Activated CD8-positive, alpha-beta memory T cell treated with anti-CD3 and anti-CD28 coated beads, Interleukin-2, amount 10 ng/mL, durations not matched to agents 7 days and 5 days (primary cell): Measurements from ENCODE around the gene NUAK1. TPM values are rescaled to one million over a fixed set of nuclear protein-coding genes. Genes with fewer than 3 reads are reported as not detected.
"Not testable (repeated sequence)": the region's sequence is repeated elsewhere in the genome, so short reads cannot be mapped to it uniquely, and the experiment has no call there.

ENCODE experiments used
- ATAC-seq: fragments of 150-1000 bp; cut with Tn5 transposase; one replicate; pipeline ENCODE4 v1.10.0; 2021; ENCODE audit warnings: moderate library complexity
- CTCF ChIA-PET: fragments of 350-600 bp; sonication (Branson Sonifier 250); formaldehyde crosslinking; loops from one replicate; lab custom pipeline; 2021; ENCODE audit warnings: antibody characterized with exemption; lab: Charles Lee
- DNase-seq: peaks from one replicate; pipeline ENCODE4 v3.0.0-alpha.2; 2020
- H3K27ac Mint-ChIP-seq: one replicate; pipeline ENCODE4 v1.8.0; 2021; ENCODE audit warnings: mild to moderate bottlenecking, mixed read lengths
- H3K27me3 Mint-ChIP-seq: one replicate; pipeline ENCODE4 v1.8.0; 2021; ENCODE audit warnings: mixed read lengths
- H3K36me3 Mint-ChIP-seq: one replicate; pipeline ENCODE4 v1.8.0; 2021; ENCODE audit warnings: mild to moderate bottlenecking, mixed read lengths
- H3K4me1 Mint-ChIP-seq: one replicate; pipeline ENCODE4 v1.8.0; 2021; ENCODE audit warnings: mixed read lengths
- H3K4me3 Mint-ChIP-seq: one replicate; pipeline ENCODE4 v1.8.0; 2021; ENCODE audit warnings: mild to moderate bottlenecking, moderate library complexity, mixed read lengths
- H3K9me3 Mint-ChIP-seq: one replicate; pipeline ENCODE4 v1.8.0; 2022; ENCODE audit warnings: low read depth, mixed read lengths
- total RNA-seq, 2 experiments: library from RNA; stranded (reverse); gene quantifications; one replicate each; pipeline ENCODE4 v1.2.3, GENCODE V29; 2021

The NUAK1 gene
- total RNA-seq, 2 experiments from 2014 or later = not detected

DNA sequence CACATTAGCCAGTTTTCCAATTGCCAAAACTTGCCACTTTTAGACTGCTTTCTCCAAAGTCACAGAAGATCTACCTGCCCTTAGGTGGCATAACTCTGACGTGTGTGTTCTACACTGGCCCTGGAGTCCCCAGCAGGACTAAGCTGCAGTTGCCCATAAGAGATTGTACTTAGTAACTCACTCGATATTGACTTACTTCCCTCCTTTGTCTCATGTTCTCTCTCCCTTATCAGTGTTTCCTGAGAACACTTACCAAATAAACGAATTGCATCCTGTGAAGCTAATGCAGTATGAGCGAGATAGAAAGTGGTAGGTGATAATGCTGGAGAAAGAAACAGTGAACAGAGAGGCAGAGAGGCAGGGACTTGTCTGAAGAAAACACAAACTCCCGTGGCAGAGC is 117.2 kb downstream of the NUAK1 start:
- peaks cover 3% of the 10 kb centered on the region for H3K27me3 Mint-ChIP-seq
- H3K4me1 Mint-ChIP-seq = no peaks in the 10 kb centered on the region
- no peak overlapping the region for H3K27ac Mint-ChIP-seq
- peaks cover 6% of the 10 kb centered on the region for H3K9me3 Mint-ChIP-seq
- CTCF ChIA-PET = no interaction called here
- ATAC-seq (no peak), DNase-seq (no peak)
- H3K4me3 Mint-ChIP-seq = no peak overlapping the region
- no peaks in the 10 kb centered on the region for H3K36me3 Mint-ChIP-seq

DNA sequence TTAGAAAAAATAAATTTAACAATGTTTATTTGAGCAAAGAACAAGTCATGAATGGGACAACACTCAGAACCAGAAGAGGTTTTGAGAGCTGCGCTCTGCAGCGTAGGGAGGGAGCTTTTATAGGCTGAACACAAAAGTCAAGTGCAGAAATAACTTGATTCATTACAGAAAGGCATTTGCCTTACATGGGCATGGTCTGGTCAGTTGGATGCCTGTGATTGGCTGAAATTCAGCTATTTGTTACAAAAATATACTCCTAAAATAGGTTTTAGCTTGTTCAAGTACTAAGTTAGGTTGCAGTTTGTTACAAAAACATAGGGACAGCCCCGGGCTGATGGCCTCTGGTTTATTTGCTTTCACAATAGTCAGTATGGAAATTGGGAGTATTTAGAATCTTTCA is 118.0 kb downstream of the NUAK1 start:
- CTCF ChIA-PET = no interaction called here
- no peak overlapping the region for H3K4me3 Mint-ChIP-seq

DNA sequence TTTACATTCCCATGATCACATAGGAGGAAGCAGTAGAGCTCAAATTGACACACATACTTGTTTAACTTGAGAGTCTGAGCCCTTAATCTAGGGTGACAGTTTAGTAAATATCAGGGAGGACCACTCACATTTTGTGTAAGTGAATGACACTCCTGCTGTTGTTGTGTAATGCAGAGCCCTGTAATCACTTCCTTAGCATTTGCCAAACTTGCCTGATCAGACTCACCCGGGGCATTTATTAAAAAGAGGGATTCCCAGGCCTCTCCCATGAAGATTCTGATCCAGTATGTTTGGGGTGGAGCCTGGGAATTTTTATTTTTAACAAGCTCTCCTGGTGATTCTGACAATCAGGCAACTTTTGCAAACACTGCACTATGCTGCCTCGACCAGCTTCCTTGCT is 119.6 kb downstream of the NUAK1 start:
- Mint-ChIP-seq H3K9me3 (peaks cover 6% of the 10 kb centered on the region), H3K27ac (no peak overlapping the region)
- no peak for ATAC-seq

More for the DNA sequence above, 118.0 kb downstream of the NUAK1 start:
- Mint-ChIP-seq H3K4me1 (no peaks in the 10 kb centered on the region), H3K27ac (no peak overlapping the region), H3K9me3 (peaks cover 6% of the 10 kb centered on the region), H3K27me3 (no peaks in the 10 kb centered on the region), H3K36me3 (no peaks in the 10 kb centered on the region)
- no peak for DNase-seq
- ATAC-seq = no peak

DNA sequence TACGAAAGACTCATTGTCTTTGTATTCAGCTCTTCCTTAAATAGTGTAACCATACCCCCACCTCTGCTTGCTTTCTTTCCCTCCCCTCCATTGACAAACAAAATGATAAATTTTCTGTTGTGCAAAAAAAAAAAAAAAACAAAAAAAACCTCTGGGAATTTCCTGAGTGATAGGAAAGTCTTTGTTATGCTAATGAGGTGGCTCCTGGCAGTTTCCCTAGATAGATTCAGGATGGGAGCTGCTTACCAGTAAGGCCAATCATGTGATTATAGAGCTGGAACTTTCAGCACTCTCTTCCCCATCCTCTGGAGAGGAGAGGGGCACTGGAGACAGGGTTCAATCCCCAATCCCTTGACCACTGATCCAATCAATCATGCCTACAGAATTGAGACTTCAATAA is 120.5 kb downstream of the NUAK1 start:
- no peak overlapping the region for H3K27ac Mint-ChIP-seq
- H3K9me3 Mint-ChIP-seq = peaks cover 6% of the 10 kb centered on the region
- no peaks in the 10 kb centered on the region for H3K36me3 Mint-ChIP-seq
- CTCF ChIA-PET = no interaction called here
- DNase-seq (no peak), ATAC-seq (no peak)
- no peak overlapping the region for H3K4me3 Mint-ChIP-seq
- H3K27me3 Mint-ChIP-seq = no peaks in the 10 kb centered on the region
- no peaks in the 10 kb centered on the region for H3K4me1 Mint-ChIP-seq

More for the DNA sequence above, 119.6 kb downstream of the NUAK1 start:
- Mint-ChIP-seq H3K36me3 (no peaks in the 10 kb centered on the region), H3K27me3 (no peaks in the 10 kb centered on the region), H3K4me1 (no peaks in the 10 kb centered on the region), H3K4me3 (no peak overlapping the region)
- DNase-seq = no peak
- CTCF ChIA-PET = interaction anchor here (0.7 kb wide), 1 partner anchor 1351 kb away, joined by 3 read pairs; no protein-coding TSS in a partner anchor

DNA sequence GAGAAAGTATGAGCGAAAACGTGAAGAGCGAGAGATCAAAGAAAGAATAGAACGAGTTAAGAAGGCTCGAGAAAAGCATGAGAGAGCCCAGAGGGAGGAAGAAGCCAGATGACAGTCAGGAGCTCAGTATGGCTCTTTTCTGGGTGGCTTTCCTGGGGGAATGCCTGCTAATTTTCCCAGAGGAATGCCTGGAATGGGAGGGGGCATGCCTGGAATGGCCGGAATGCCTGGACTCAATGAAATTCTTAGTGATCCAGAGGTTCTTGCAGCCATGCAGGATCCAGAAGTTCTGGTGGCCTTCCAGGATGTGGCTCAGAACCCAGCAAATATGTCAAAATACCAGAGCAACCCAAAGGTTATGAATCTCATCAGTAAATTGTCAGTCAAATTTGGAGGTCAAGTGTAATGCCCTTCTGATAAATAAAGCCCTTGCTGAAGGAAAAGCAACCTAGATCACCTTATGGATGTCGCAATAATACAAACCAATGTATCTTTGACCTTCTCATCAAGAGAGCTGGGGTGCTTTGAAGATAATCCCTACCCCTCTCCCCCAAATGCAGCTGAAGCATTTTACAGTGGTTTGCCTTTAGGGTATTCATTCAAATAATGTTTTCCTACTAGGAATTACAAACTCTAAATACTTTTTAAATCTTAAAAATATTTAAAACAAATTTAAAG is 122.0 kb downstream of the NUAK1 start:
- H3K4me3 Mint-ChIP-seq, H3K27me3 Mint-ChIP-seq, H3K9me3 Mint-ChIP-seq, H3K36me3 Mint-ChIP-seq, ATAC-seq, H3K4me1 Mint-ChIP-seq, CTCF ChIA-PET, H3K27ac Mint-ChIP-seq, DNase-seq: not testable (repeated sequence)

DNA sequence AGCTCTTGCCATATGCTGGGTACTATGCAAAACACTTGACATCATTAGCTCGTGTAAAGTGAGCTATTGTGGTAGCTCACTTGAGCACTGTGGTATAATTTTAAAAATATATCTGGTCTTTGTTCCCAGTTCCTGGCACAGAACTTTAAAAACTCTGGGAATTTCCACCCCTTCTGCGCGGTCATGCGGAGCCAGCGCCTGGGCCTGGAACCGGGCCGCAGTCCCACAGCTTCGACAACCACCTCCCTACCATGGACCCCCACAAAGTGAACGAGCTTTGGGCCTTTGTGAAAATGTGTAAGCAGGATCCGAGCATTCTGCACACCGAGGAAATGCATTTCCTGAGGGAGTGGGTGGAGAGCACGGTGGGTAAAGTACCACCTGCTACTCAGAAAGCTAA is 123.1 kb downstream of the NUAK1 start:
- Mint-ChIP-seq H3K27ac (no peak overlapping the region), H3K9me3 (peaks cover 6% of the 10 kb centered on the region), H3K36me3 (no peaks in the 10 kb centered on the region), H3K27me3 (no peaks in the 10 kb centered on the region), H3K4me1 (no peaks in the 10 kb centered on the region), H3K4me3 (no peak overlapping the region)
- DNase-seq = no peak
- CTCF ChIA-PET = no interaction called here
- no peak for ATAC-seq

DNA sequence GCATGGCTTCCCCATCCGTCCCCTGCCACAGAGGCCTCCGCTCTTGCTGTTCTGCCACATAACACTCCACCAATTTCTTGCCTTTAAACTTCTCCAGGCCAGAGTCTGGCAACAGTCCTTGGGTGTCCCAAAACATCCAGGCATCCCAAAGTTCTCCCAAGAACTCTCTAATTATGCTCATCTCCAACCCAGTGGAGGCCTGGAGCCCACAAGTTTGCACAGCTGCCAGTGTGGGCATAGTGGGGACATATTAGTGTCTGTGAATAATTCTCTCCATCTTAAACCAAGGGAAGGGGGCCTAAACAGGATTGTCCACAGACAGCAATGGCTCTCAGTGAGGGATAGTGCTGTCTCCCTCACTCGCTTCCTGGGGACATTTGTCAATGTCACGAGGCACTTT is 124.8 kb downstream of the NUAK1 start:
- peaks cover 3% of the 10 kb centered on the region for H3K9me3 Mint-ChIP-seq
- H3K4me3 Mint-ChIP-seq = no peak overlapping the region
- DNase-seq (no peak), ATAC-seq (no peak)
- H3K27ac Mint-ChIP-seq = no peak overlapping the region
- no peaks in the 10 kb centered on the region for H3K27me3 Mint-ChIP-seq
- no peaks in the 10 kb centered on the region for H3K36me3 Mint-ChIP-seq
- no peaks in the 10 kb centered on the region for H3K4me1 Mint-ChIP-seq
- CTCF ChIA-PET = no interaction called here

Other genes starting within 250 kb of the NUAK1 start
- gene CKAP4, start 109.1 kb upstream of the NUAK1 start, total RNA-seq = 1 to 10 TPM; 1.1 to 3.7 TPM
- 1 to 10 TPM; 6.4 to 6.8 TPM for gene TCP11L2, start 163.8 kb upstream of the NUAK1 start, total RNA-seq
- gene POLR3B, start 218.8 kb upstream of the NUAK1 start, total RNA-seq = 1 to 10 TPM; 3.7 to 6.3 TPM